Nephron progenitor cell (in vitro differentiated cells): ENCODE results near the gene ENPP4.

ENCODE experiments used
- DNase-seq: peaks from one replicate; pipeline ENCODE4 v3.0.0; 2021
- H3K27ac Mint-ChIP-seq: 2 replicates; pipeline ENCODE4 v1.8.0; 2021; ENCODE audit warnings: mild to moderate bottlenecking, moderate library complexity, mixed read lengths
- H3K27me3 Mint-ChIP-seq: 2 replicates; pipeline ENCODE4 v1.8.0; 2021; ENCODE audit warnings: mild to moderate bottlenecking, low read depth, mixed read lengths; ENCODE audit not compliant: poor library complexity
- H3K36me3 Mint-ChIP-seq: 2 replicates; pipeline ENCODE4 v1.8.0; 2021; ENCODE audit warnings: low read depth, mixed read lengths
- H3K4me1 Mint-ChIP-seq: 2 replicates; pipeline ENCODE4 v1.8.0; 2021; ENCODE audit warnings: mixed read lengths
- H3K4me3 Mint-ChIP-seq: 2 replicates; pipeline ENCODE4 v1.8.0; 2021; ENCODE audit warnings: mild to moderate bottlenecking, moderate library complexity, mixed read lengths
- H3K9me3 Mint-ChIP-seq: 2 replicates; pipeline ENCODE4 v1.8.0; 2021; ENCODE audit warnings: mild to moderate bottlenecking, moderate library complexity, mixed read lengths
- TF ChIP-seq, protein P1 (sequence below): fragments of 200-600 bp; sonication (generic); IDR thresholded peaks from 2 replicates; pipeline ENCODE4 v1.5.0; 2021; ENCODE audit warnings: antibody characterized with exemption

The ENPP4 gene

DNA sequence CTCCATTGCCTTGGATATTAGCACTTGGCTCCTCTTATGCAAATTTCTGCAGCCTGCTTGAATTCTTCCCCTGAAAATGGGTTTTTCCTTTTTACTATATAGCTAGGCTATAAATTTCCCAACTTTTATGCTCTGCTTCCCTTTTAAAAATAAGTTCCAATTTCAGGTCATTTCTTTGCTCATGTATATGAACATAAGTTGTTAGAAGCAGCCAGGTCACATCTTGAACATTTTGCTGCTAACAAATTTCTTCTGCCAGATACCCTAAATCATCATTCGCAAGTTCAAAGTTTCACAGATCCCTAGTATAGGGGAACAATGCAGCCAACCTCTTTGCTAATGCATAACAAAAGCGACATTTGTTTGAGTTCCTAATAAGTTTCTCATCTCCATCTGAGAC is 34.5 kb upstream of the ENPP4 start:
- TF ChIP-seq, protein P1, sequence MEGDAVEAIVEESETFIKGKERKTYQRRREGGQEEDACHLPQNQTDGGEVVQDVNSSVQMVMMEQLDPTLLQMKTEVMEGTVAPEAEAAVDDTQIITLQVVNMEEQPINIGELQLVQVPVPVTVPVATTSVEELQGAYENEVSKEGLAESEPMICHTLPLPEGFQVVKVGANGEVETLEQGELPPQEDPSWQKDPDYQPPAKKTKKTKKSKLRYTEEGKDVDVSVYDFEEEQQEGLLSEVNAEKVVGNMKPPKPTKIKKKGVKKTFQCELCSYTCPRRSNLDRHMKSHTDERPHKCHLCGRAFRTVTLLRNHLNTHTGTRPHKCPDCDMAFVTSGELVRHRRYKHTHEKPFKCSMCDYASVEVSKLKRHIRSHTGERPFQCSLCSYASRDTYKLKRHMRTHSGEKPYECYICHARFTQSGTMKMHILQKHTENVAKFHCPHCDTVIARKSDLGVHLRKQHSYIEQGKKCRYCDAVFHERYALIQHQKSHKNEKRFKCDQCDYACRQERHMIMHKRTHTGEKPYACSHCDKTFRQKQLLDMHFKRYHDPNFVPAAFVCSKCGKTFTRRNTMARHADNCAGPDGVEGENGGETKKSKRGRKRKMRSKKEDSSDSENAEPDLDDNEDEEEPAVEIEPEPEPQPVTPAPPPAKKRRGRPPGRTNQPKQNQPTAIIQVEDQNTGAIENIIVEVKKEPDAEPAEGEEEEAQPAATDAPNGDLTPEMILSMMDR, result no peak
- Mint-ChIP-seq H3K9me3 (peaks cover 34% of the 10 kb centered on the region), H3K36me3 (no peaks in the 10 kb centered on the region), H3K27me3 (no peaks in the 10 kb centered on the region), H3K4me3 (no peak overlapping the region), H3K27ac (no peak overlapping the region), H3K4me1 (no peaks in the 10 kb centered on the region)
- no peak for DNase-seq

DNA sequence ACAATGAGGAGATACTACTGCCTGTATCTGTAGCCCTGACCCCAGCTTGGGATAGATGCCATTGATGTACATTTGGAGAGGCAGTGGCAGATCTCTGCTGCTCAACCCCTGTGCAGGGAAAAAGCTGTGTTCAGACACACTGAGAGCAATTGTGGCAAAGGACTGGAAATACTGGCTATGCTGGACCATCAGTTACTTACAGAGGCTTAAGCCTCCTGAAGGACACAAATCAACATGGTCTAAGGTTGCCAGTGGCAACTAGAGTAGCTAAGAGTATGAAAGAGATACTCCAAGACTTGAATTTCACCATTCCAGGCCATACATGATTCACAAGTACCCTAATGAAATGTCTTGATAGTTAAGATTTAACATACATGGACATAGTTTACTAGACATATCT is 32.4 kb upstream of the ENPP4 start:
- DNase-seq, result no peak
- Mint-ChIP-seq H3K4me1 (no peaks in the 10 kb centered on the region), H3K9me3 (peaks cover 34% of the 10 kb centered on the region), H3K4me3 (no peak overlapping the region), H3K36me3 (no peaks in the 10 kb centered on the region), H3K27me3 (peaks cover 4% of the 10 kb centered on the region), H3K27ac (no peak overlapping the region)
- TF ChIP-seq, protein P1, result no peak

DNA sequence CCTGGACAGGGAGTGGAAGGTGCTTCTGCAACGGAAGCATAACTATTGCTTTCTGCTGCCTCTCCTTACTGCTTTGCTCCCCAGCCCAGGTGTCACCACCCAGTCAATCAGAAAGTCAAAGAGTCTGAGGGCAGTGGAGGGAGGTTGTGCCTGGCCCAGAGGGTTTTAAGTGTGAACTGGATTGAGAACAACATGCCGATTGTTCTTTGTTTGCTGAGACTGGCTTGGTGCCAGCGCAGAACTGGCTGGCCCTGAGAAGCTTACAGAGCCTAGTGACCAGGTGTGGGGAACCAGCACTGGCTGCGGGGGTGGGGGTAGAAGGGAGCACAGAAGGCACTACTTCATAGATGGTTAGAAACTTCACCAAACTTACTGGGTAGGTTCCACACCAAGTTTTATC is 31.1 kb upstream of the ENPP4 start:
- no peak for DNase-seq
- TF ChIP-seq, protein P1, result no peak
- H3K4me3 Mint-ChIP-seq, result no peak overlapping the region
- H3K4me1 Mint-ChIP-seq, result no peaks in the 10 kb centered on the region
- H3K36me3 Mint-ChIP-seq, result no peaks in the 10 kb centered on the region
- H3K27ac Mint-ChIP-seq, result no peak overlapping the region
- peaks cover 29% of the 10 kb centered on the region for H3K9me3 Mint-ChIP-seq
- peaks cover 4% of the 10 kb centered on the region for H3K27me3 Mint-ChIP-seq

DNA sequence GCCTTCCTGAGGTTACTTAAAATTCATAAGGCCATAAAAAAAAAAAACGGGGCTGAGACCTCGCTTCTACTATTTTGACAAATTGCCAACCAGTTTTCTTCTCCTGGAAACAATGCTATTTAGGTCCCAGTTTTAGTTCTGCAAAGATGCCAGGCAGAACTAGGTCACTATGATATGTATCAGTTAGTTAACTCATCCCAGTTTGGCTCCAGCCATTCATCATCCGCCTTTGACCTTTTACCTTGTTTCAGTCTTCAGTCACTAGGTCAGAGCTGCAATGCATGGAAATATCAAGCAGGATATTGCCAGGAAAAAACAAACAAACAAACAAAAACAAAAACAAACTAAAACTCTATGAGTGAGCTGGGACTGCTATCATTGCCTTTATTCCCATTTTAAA is 29.8 kb upstream of the ENPP4 start:
- Mint-ChIP-seq H3K4me3 (no peak overlapping the region), H3K4me1 (peaks cover 9% of the 10 kb centered on the region), H3K36me3 (no peaks in the 10 kb centered on the region), H3K27ac (no peak overlapping the region), H3K27me3 (peaks cover 4% of the 10 kb centered on the region), H3K9me3 (peaks cover 17% of the 10 kb centered on the region)
- TF ChIP-seq, protein P1, result no peak
- no peak for DNase-seq

DNA sequence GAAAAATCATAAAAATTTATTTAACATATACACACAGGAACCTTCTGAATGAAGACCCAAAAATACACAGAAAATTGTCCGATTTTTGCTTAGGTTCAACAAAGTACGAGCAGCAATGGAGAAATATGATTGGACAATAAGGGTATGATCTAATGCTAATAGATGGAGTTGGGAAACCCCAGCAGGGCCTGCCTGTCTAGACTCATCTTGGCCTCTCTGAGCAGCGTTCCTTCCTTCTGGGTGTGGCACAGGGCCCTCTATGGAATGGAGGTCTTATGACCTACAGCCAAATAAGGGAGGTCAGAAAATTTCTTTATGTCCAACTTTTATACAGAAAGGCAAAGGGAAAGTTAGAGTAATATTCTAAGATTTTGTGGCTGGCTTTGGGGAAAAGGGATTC is 27.7 kb upstream of the ENPP4 start:
- peaks cover 18% of the 10 kb centered on the region for H3K4me1 Mint-ChIP-seq

More for the DNA sequence above, 27.7 kb upstream of the ENPP4 start:
- Mint-ChIP-seq H3K36me3 (no peaks in the 10 kb centered on the region), H3K27ac (no peak overlapping the region), H3K27me3 (peaks cover 4% of the 10 kb centered on the region), H3K9me3 (peaks cover 13% of the 10 kb centered on the region), H3K4me3 (no peak overlapping the region)
- TF ChIP-seq, protein P1, result no peak
- DNase-seq, result no peak
